ENCODE measurements around the gene P2RX7.

GRCh38 chr12:121224591-121224990 is 91.9 kb downstream of the P2RX7 start:
- TF ChIP-seq CTCF (IDR thresholded peaks at IDR 0.05) (no peak), POLR2AphosphoS5 (IDR thresholded peaks at IDR 0.05) (no peak), POLR2A (IDR thresholded peaks at IDR 0.05) (no peak)

Measured in prostate gland (tissue), 2 donors.